Sigmoid colon (tissue), 4 donors: Measurements from ENCODE around the gene SLC35G2.

Experiments used
- POLR2A ChIP-seq, 2 donors: fragments of 450-650 bp; IDR thresholded peaks; one replicate each; pipeline ENCODE4 v1.6.1; 2016; ENCODE audit warnings: antibody characterized with exemption in 2 of 2, mild to moderate bottlenecking in 2 of 2, moderate library complexity in 2 of 2
- POLR2AphosphoS5 ChIP-seq, 4 donors: sonication (generic); formaldehyde crosslinking; IDR thresholded peaks; one replicate each; pipeline ENCODE4 v1.6.1; 2017; ENCODE audit warnings: antibody characterized with exemption in 4 of 4
- TF ChIP-seq, protein P1 (sequence below), 4 experiments: fragments of 450-650 bp in 3 of 4; fragments of 200-600 bp in 1 of 4; IDR thresholded peaks; one replicate each; pipeline ENCODE4 v1.5.1; 2016 to 2019; ENCODE audit warnings: antibody characterized with exemption in 4 of 4, mild to moderate bottlenecking in 3 of 4, moderate library complexity in 2 of 4

DNA sequence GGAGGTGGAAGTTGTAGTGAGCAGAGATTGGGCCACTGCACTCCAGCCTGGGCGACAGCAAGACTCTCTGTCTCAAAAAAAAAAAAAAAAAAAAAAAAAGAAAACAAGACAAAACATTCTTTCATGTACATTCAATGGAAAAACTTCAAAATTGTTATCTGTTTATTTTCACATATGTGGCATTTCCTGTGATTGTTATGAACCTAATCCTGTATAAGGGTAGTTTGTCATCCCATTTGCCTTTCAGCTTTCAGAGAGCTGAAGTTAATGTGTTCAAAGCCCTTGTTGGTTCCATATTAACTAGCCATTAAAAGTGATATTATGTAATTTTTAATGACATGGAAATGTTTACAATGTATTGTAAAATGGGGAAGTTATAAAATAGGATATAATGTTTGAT lies 25.8 kb downstream of the SLC35G2 start:
- TF ChIP-seq POLR2A (IDR thresholded peaks at IDR 0.05): no peak
- TF ChIP-seq, protein P1, sequence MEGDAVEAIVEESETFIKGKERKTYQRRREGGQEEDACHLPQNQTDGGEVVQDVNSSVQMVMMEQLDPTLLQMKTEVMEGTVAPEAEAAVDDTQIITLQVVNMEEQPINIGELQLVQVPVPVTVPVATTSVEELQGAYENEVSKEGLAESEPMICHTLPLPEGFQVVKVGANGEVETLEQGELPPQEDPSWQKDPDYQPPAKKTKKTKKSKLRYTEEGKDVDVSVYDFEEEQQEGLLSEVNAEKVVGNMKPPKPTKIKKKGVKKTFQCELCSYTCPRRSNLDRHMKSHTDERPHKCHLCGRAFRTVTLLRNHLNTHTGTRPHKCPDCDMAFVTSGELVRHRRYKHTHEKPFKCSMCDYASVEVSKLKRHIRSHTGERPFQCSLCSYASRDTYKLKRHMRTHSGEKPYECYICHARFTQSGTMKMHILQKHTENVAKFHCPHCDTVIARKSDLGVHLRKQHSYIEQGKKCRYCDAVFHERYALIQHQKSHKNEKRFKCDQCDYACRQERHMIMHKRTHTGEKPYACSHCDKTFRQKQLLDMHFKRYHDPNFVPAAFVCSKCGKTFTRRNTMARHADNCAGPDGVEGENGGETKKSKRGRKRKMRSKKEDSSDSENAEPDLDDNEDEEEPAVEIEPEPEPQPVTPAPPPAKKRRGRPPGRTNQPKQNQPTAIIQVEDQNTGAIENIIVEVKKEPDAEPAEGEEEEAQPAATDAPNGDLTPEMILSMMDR (IDR thresholded peaks at IDR 0.05): no peak
- TF ChIP-seq POLR2AphosphoS5 (IDR thresholded peaks at IDR 0.05): no peak
